Measurements from ENCODE around the gene NR3C2.

The NR3C2 gene

DNA sequence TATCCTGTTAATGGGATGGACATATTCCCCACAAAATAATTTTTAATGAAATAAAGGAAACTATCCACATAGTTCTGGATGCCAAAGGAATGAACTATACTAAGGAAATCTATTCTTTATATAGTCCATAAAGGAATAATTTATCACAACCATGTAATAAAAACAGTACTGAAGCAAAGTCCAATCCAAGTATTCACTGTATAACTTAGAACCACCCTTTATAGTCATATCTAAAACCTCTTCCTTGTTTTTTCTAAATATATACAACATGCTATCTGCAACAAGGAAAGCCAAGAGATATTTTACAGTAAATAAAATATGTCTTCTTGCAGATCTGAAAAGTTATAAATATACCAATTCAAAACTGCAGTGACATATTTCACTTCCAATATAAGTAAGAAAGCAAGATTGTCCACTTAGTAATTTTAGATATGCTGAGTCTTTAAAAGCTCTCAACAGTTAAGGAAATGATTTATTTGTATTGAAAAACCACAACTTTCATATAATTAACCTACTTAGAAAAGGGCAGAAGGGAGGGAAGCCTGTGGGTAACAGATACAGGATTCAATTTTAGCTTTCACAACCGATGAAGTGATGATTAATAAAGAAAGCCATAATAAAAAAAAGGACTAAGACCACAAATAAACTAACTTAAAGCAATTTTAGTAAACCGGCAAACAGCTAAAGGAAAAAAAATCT is 8.0 kb downstream of the NR3C2 start:
- no peak for DNase-seq

GRCh38 chr4:148431401-148431800 is 10.8 kb downstream of the NR3C2 start:
- DNase-seq: no peak

- DNase-seq: no peak
These were observed 11.4 kb downstream of the NR3C2 start for GRCh38 chr4:148430854-148431253.

DNA sequence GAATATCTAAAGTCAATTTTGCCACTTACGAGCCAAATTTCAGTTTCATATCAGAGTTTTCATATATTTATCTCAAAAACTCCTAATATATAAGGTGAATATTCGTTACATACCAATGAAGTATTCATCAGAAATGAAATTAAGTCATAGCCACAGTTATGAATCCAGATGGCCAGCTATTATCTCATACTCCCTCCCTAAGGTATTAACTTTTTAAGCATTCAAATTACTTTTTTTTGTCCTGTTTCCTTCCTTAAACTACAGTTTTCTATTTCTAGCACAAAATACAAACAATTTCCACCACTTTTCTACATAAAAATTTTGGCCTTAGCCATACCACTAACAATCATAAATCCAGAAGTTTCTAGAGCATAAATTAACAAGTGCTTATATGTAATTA is 13.0 kb downstream of the NR3C2 start:
- DNase-seq: no peak

- no peak for DNase-seq
These were observed 15.6 kb downstream of the NR3C2 start for GRCh38 chr4:148426643-148427042.

GRCh38 chr4:148425327-148426110 is 16.7 kb downstream of the NR3C2 start:
- no peak for DNase-seq

- DNase-seq: no peak
These were observed 21.8 kb downstream of the NR3C2 start for GRCh38 chr4:148420397-148420796.

DNA sequence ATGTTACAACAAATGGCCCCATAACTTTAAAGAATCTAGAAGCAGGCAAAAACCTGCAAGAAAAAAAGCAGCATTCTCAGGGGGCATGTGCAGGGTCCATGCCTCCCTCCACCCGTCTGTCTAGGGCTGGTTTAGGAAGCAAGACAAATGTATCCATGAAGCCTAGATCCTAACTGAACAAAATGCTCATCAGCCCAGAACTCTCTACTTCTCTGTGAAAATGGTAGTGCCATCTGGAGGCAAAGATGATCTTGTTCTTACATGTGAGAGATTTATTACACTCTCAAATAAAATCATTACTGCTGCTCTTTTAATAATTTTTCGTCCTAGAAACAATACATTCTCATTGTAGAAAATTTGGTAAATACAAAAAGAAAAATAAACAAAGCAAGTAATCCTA is 26.7 kb downstream of the NR3C2 start:
- DNase-seq: no peak

GRCh38 chr4:148412460-148412994 is 29.7 kb downstream of the NR3C2 start:
- DNase-seq: no peak

GRCh38 chr4:148405161-148405893 is 36.9 kb downstream of the NR3C2 start:
- DNase-seq: no peak

- no peak for DNase-seq
These were observed 43.2 kb downstream of the NR3C2 start for GRCh38 chr4:148398988-148399387.

DNA sequence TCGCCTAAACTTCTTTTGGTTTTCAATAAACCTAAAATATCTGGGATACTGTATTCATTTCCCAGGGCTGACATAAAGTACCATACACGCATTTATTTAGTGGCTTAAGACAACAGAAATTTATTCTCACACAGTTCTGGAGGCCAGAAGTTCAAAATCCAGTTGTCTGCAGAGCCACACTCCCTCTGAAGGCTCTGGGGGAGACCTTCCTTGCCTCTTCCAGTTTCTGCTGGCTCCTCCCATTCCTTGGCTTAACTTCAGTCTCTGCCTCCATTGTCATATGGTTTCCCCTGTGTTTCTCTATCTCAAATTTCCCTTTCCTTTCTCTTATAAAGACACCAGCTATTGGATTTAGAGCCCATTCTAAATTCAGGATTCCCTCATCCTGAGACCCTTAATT is 44.4 kb downstream of the NR3C2 start:
- no peak for DNase-seq

GRCh38 chr4:148396986-148397673 is 45.1 kb downstream of the NR3C2 start:
- DNase-seq: no peak

DNA sequence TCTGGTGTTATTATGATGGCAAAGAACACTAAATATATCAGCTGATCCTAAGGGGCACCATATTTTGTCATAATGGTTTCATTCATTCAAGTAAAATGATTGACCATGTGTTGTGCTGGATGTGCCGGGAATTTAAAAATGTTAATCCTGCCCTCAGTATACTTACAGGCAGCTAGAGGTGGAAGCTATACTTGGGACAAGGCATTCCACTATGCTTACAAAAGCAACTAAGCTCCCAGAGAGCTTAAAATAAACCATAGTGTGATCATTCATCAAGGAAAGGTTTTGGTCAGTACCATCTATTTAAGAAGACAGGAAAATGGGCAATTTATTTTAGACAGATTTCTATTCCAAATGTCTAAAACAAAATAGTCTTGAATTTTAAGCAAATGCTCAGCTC is 46.4 kb downstream of the NR3C2 start:
- no peak for DNase-seq

GRCh38 chr4:148391056-148391455 is 51.2 kb downstream of the NR3C2 start:
- no peak for DNase-seq

DNA sequence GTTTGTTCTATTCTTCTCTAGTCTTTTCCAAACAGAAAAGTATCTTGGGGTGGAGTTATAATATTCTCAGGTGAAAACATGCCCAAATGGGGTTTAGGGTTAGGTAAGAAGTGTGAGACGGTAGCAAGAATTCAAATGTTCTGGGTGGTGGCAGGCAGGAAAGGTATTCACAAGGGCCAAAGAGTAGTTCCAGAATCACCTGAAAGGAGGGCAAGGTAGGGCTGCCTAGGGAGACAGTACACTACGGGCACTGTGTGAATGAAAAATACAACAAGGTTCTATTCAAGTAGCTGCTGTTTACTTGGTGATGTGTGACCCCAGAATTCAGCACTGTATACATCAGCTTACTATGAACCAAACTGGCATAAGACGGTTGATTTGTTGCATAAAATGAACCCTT is 51.9 kb downstream of the NR3C2 start:
- DNase-seq: no peak

DNA sequence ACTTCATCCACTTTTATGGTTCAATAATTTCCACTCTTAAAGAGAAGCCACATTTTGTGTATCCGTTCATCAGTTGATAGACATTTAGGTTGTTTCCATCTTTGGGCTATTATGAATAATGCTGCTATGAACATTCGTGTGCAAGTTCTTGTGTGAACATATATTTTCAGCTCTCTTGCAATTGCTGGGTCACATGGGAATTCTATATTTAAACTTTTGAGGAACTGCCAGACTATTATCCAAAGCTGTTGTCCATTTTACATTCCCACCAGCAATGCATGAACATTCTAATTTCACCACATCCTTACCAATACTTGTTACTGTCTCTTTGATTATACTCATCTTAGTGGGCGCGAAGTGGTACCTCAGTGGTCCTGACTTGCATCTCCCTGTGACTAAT is 61.9 kb downstream of the NR3C2 start:
- DNase-seq: no peak

- DNase-seq: no peak
These were observed 66.1 kb downstream of the NR3C2 start for GRCh38 chr4:148376151-148376550.

DNA sequence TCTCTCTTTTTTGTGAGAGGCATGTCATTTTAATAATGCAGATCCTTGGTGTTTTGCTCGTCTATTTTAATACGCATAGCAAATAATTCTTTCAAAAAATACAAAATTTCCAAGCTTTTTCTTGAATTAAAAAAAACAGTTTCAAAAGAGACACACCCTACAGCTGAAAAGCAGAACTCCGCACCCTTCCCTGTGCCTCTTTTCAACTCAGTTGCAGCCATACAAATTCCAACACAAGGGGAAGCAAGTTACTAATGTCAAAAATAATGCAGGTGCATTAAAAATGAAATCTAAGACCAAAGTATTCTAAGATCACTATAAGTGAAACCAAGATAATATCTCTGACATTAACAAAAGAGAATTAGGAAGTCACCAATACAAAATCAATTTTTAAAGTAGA is 66.6 kb downstream of the NR3C2 start:
- DNase-seq: no peak

DNA sequence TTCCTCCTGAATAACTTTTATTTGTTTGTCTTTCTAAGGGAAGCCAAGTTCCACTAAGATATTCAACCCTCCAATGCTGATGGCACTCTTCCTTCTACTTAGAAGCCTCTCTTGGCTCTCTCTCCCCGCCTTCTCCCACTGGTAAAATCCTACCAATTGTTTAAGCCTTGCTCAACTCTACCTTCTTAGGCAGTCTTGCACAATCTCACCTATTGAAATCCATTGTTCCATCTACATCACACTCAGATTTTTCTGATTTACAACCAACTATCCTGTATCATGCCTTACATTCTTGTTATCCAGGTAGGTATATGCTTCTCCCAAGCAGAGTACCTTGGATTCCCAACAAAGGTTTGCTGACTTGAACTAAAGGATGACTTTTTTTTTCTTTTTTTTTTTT is 69.1 kb downstream of the NR3C2 start:
- DNase-seq: no peak

DNA sequence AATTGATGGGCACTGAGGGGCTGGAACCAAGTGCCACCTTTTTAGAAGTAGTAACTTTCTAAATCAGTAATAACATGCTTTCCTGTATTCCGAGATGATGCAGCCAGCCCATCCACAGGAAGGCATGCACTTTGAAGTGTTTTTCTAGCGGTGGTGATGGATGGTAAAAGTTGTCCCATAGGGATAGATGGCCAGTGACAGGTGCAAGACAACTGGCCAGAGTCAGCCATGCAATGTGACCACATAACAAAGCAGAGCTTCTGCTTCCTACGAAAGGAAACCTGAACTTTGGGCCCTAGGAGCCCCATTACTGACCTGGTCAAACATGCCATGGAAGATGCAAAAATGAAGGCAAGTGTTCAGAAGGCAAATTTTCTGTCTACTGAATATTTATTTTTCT is 72.3 kb downstream of the NR3C2 start:
- DNase-seq: no peak

- DNase-seq: no peak
These were observed 74.5 kb downstream of the NR3C2 start for GRCh38 chr4:148367756-148368155.

DNA sequence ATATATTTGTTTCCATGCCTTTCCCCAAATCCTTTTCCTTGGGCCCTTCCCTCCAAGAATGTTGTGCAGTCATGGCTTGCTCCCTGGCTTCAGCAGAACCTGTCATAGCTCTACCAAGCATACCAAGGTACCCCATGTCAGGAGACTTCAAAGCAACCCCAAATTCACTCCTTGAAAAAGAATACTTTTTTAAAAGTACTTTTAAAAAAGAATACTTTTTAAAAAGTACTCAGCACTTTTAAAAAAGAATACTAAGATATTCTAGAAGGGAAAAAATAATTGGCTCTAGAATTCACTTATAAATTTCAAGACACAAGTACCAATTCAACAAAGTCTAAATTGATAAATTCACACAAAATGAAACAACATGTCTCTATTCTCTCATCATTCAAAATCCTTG is 76.0 kb downstream of the NR3C2 start:
- DNase-seq: no peak
